ENCODE results near the gene SASH1. TPM values are rescaled to one million over a fixed set of nuclear protein-coding genes. Genes with fewer than 3 reads are reported as not detected.
A peak's percentile ranks its signal among the peaks of the same experiment; 100 is the strongest.

Gene SASH1
- total and polyA plus RNA-seq, 9 of the 15 experiments (the other 6 are each of a cell fraction or from before 2014, with no cell fraction given) = 0.35 to 3.5 (median 1.6) TPM

- TF ChIP-seq PRPF4 (IDR thresholded peaks at IDR 0.05; ENCODE audit: insufficient read depth, low read depth, low read length, poor library complexity, severe bottlenecking) (no peak), ZNF197 (CRISPR knock-in tag; IDR thresholded peaks at IDR 0.05; ENCODE audit: low read depth) (no peak), CEBPB (tag; IDR thresholded peaks at IDR 0.05) (peak; percentile 35; the same call in 1 of the 2 replicates), PRDM10 (IDR thresholded peaks at IDR 0.05; ENCODE audit: partially characterized antibody) (peak; percentile 55)
- in situ Hi-C loops (cut with MboI) (no loop called here), intact Hi-C loops (cut with micrococcal nuclease) (no loop called here)
- Histone ChIP-seq H3K36me3 (ENCODE audit: control insufficient read depth, insufficient read depth, low read length) (no peaks in the 10 kb centered on the region), H3K27me3 (ENCODE audit: control insufficient read depth in 2 of 2, insufficient read depth in 2 of 2, low read length in 2 of 2) (peaks cover 5 to 26% of the 10 kb centered on the region in 2 experiments; a peak in 4 of 5 replicates), H4K20me1 (replicated peaks; ENCODE audit: control insufficient read depth, insufficient read depth, low read length) (no peaks in the 10 kb centered on the region), H3K4me2 (ENCODE audit: insufficient read depth, low read length) (no peak overlapping the region), H3K9me1 (ENCODE audit: control insufficient read depth, insufficient read depth, low read length) (no peaks in the 10 kb centered on the region), H2AFZ (ENCODE audit: low read depth, low read length) (no peak overlapping the region), H3K4me3 (no peak overlapping the region), H3K9ac (ENCODE audit: insufficient read depth in 1 of 2, low read depth in 2 of 2, low read length in 2 of 2) (no peak overlapping the region), H3K9me3 (replicated peaks; ENCODE audit: control insufficient read depth, insufficient read depth, low read depth, low read length) (no peaks in the 10 kb centered on the region), H3K79me2 (ENCODE audit: control insufficient read depth, insufficient read depth, low read length) (no peaks in the 10 kb centered on the region), H3K27ac (ENCODE audit: extremely low read depth, low read depth, low read length) (no peak overlapping the region), H3K4me1 (replicated peaks in 1 of 2; ENCODE audit: control insufficient read depth in 2 of 2, insufficient read depth in 2 of 2, low read length in 2 of 2) (no peaks in the 10 kb centered on the region)
- no peak for ATAC-seq
- ChIA-PET CTCF (ENCODE audit: low intra/inter-chr PET ratio) (no interaction called here), POLR2A (no interaction called here)
- FAIRE-seq = no peak
- no peak for DNase-seq (ENCODE audit: extremely low read depth in 1 of 4, low spot score in 3 of 4)
- 4% methylated on average over 5 of the region's 7 CpGs for WGBS (ENCODE audit: insufficient coverage, low coverage, missing lambda C conversion rate)
- no TSS peak for BruUV-seq (replicated peaks)
Observed at GRCh38 chr6:148358196-148358785, 15.7 kb downstream of the SASH1 start.
